GM19397 (cell line): ENCODE data around the gene CARS1.

ENCODE experiments used
- ATAC-seq: cut with Tn5 transposase; IDR thresholded peaks from one replicate; pipeline ENCODE4 v1.9.1; 2021; ENCODE audit warnings: mild to moderate bottlenecking, moderate library complexity; ENCODE audit not compliant: unreplicated experiment

Gene CARS1

GRCh38 chr11:2963112-2963754 is 94.0 kb downstream of the CARS1 start:
- ATAC-seq: no peak

GRCh38 chr11:2961080-2961479 is 96.1 kb downstream of the CARS1 start:
- no peak for ATAC-seq

DNA sequence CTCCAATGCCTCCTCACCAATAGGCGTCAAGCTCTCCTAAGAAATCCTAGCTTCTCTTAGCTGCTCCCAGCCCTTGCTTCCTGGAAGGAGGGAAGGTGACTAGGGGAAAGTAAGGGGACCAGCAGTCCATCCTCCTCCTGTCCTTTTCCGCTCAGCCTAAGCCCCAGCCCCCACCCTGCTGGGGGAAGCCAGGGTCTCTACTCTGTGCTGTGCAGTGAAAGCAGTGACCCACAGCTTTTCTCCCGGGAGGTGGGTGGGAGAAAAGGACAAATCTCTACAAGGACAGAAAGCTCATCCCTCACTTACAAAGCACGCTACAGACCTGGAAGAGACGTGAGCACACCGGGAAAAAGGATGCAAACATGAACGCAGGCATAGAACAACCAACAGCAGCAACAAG is 97.1 kb downstream of the CARS1 start:
- ATAC-seq: no peak

DNA sequence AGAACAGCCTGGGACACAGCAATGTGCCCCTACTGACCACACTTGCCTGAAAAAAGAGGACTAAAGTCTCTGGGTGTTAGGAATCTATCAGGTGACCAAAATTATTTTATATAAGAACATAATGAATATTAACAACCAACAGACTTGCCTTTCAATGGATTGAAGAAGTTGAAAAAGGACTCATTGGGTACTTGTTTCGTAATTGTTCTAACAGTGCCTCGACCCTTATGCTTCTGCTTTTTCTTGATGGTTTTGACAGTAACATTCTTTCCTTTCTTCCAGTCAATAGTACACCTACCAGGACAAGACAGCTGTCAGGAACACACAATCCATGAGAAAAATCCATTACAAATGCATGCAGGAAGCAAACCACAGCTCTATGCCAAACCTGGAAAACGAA is 99.0 kb downstream of the CARS1 start:
- ATAC-seq: no peak

DNA sequence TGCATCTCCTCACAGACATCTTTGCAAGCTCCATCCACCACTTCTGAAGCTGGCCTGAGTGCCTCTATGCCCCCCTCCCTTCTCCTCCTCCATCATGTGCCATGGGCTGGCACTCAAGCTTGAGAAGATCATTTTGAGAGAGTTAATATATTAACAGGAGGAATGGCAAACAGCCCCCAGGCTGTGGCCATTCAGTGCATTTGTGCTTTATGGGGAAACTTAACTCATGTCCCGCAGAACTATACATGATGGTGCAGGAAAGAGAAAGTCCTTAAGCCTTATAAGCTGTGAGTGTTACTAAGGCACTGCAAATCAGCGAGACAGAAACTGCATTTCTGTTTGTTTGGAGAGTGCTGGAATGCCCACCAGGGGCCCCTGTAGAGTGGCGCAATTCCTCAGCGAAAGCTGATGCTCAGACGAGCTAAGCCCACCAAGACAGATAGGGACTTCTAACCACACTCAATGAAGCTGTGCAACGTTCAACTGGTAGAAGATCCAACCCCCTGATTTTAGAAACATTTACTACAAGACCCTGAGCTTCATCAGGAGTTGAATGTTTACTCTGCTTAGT is 101.2 kb downstream of the CARS1 start:
- ATAC-seq: no peak

- ATAC-seq: no peak
These were observed 103.0 kb downstream of the CARS1 start for GRCh38 chr11:2954263-2954662.

- no peak for ATAC-seq
These were observed 104.9 kb downstream of the CARS1 start for GRCh38 chr11:2952290-2952689.

DNA sequence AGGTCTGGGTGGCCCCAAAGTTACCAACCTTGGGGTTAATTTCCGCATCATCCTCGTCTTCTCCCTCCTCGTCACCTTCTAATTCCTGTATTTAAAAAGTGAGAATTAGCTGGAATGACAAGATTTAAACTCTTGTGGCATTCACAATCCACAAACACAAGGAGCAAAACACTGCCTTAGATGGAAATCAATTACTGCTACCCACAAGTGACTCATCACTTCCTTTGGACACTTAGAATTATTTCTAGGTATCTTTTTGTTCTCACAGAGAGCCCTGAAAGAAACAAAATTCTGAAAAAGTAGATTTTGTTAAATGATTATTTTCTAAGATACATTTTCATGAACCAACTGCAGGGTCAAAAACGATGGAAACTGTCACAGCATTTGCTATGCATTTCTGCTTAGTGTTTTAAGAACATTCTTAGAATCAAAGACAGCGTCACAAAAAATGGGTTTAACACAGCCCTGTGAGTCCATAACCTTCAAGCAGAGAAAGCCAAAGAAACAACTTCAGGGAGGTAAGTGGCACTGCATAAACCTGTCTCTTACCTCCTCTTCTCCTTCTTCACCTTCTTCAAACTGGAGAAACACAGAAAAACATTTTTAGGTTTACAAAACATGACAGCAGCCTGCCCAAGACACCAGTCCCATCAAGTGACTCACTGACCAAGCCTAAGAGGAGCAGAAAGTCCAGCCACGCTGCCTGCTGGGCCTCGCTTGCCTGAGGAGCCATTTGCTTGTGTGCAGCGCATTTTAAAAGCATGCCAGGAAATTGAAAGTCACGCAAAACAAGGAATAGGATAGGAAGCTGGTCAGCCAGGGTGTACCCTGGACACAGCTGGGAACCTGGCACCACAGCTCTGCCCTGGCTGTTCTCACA is 105.8 kb downstream of the CARS1 start:
- no peak for ATAC-seq
